ENCODE measurements around the gene ALDH2.
A peak's percentile ranks its signal among the peaks of the same experiment; 100 is the strongest.

DNA sequence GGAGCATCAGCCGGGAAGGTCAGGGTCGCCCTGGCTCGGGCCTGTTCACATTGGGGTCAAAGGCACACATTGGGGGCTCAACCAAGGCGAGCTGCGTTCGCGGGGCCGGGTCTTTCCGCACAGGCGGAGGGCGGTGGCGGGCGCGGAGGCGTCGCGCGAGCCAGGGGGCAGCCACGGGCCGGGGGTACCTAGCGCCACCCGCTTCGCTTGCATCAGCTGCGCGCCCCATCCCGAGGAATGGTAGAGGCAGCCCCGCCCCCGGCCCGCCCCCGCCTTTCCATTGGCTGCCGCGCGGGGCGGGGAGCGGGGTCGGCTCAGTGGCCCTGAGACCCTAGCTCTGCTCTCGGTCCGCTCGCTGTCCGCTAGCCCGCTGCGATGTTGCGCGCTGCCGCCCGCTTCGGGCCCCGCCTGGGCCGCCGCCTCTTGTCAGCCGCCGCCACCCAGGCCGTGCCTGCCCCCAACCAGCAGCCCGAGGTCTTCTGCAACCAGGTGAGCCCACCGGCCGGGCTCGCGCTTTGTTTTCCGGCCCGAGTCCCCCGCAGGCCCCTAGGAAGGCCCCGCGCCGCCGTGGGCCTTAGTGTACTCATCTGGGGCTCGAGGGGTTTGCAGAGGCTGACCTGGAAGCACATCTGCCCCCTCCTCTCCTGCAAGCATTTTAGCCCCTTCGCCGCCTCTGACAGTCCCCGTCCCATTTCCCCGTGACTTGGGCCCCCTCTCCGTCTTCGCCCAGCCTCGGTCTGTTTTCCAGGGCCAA is at the start of gene ALDH2:
- TF ChIP-seq, protein P1, sequence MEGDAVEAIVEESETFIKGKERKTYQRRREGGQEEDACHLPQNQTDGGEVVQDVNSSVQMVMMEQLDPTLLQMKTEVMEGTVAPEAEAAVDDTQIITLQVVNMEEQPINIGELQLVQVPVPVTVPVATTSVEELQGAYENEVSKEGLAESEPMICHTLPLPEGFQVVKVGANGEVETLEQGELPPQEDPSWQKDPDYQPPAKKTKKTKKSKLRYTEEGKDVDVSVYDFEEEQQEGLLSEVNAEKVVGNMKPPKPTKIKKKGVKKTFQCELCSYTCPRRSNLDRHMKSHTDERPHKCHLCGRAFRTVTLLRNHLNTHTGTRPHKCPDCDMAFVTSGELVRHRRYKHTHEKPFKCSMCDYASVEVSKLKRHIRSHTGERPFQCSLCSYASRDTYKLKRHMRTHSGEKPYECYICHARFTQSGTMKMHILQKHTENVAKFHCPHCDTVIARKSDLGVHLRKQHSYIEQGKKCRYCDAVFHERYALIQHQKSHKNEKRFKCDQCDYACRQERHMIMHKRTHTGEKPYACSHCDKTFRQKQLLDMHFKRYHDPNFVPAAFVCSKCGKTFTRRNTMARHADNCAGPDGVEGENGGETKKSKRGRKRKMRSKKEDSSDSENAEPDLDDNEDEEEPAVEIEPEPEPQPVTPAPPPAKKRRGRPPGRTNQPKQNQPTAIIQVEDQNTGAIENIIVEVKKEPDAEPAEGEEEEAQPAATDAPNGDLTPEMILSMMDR (IDR thresholded peaks at IDR 0.05), result no peak
- TF ChIP-seq POLR2A (IDR thresholded peaks at IDR 0.05), result peak; percentile 46 to 81

Data from adrenal gland (tissue), 5 donors.